K562 (cell line): ENCODE results near the gene EFNA2. TPM values are rescaled to one million over a fixed set of nuclear protein-coding genes. Genes with fewer than 3 reads are reported as not detected.

Experiments used
- ATAC-seq: fragments of 200-7000 bp; cut with Tn5 transposase; 3 replicates; pipeline ENCODE4 v1.9.1; 2020; ENCODE audit warnings: moderate library complexity
- BruUV-seq: library from RNA; stranded (reverse); fragments of 400-500 nt; replicated peaks from 2 replicates; lab custom pipeline; 2021; lab: Mats Ljungman, UMichigan
- CTCF ChIA-PET: fragments of 300-600 bp; formaldehyde crosslinking; extraction: SDS; loops from one replicate; lab custom pipeline; 2021; ENCODE audit warnings: low intra/inter-chr PET ratio; lab: Yijun Ruan, JAX
- POLR2A ChIA-PET: fragments of 300-600, 350-650 bp; sonication (Branson Sonifier 250); formaldehyde crosslinking; extraction: SDS; loops from one replicate; lab custom pipeline; 2021; ENCODE audit warnings: antibody characterized with exemption, inconsistent platforms; lab: Yijun Ruan, JAX
- DNase-seq, 4 experiments: peaks; one replicate each; pipeline versions ENCODE4 v3.0.0 to v3.0.0-alpha.2; 2011 to 2018; ENCODE audit warnings: low spot score in 3 of 4, mixed read lengths in 3 of 4; ENCODE audit errors: extremely low read depth in 1 of 4
- FAIRE-seq: peaks from 2 replicates; lab custom pipeline; 2011; peaks lifted over from hg19 to GRCh38; lab: Jason Lieb, UNC
- H2AFZ ChIP-seq: 2 replicates; pipeline ENCODE4 v1.6.0; 2011; ENCODE audit warnings: low read depth, low read length, control low read depth, inconsistent platforms
- H3K27ac ChIP-seq: fragments of 200-600 bp; 3 replicates; pipeline ENCODE4 v1.8.0; 2011; ENCODE audit warnings: low read depth, mild to moderate bottlenecking, control low read depth, inconsistent platforms, low read length, moderate library complexity, mixed read lengths; ENCODE audit errors: extremely low read depth
- H3K27me3 ChIP-seq, 2 experiments: fragments of 300-600 bp in 1 of 2; 2 replicates in 1 of 2; 3 replicates in 1 of 2; pipeline versions ENCODE4 v1.6.0 to v1.8.0; 2011; ENCODE audit warnings: inconsistent platforms in 2 of 2, low read length in 2 of 2, mild to moderate bottlenecking in 1 of 2, mixed read lengths in 1 of 2, moderate library complexity in 1 of 2; ENCODE audit not compliant: control insufficient read depth in 2 of 2, insufficient read depth in 2 of 2
- H3K36me3 ChIP-seq: fragments of 300-600 bp; 3 replicates; pipeline ENCODE4 v1.8.0; 2011; ENCODE audit warnings: mild to moderate bottlenecking, low read length, inconsistent platforms; ENCODE audit not compliant: control insufficient read depth, insufficient read depth
- H3K4me1 ChIP-seq, 2 experiments: fragments of 200-600 bp in 1 of 2; replicated peaks in 1 of 2; 2 replicates in 1 of 2; 3 replicates in 1 of 2; pipeline versions ENCODE4 v1.5.1 to v1.8.0; 2011; ENCODE audit warnings: inconsistent platforms in 2 of 2, low read length in 2 of 2, mild to moderate bottlenecking in 1 of 2, mixed read lengths in 1 of 2, moderate library complexity in 1 of 2; ENCODE audit not compliant: control insufficient read depth in 2 of 2, insufficient read depth in 2 of 2
- H3K4me2 ChIP-seq: 2 replicates; pipeline ENCODE4 v1.6.1; 2011; ENCODE audit warnings: low read length, control low read depth, inconsistent platforms, mixed read lengths; ENCODE audit not compliant: insufficient read depth
- H3K4me3 ChIP-seq: fragments of 200-600 bp; sonication (generic), shearing (Covaris generic); 2 replicates; pipeline ENCODE4 v1.5.1; 2016; ENCODE audit warnings: control low read depth, inconsistent platforms
- H3K79me2 ChIP-seq: fragments of 200-600 bp; 3 replicates; pipeline ENCODE4 v1.8.0; 2011; ENCODE audit warnings: low read length, inconsistent platforms; ENCODE audit not compliant: control insufficient read depth, insufficient read depth
- H3K9ac ChIP-seq, 2 experiments: 2 replicates each; pipeline versions ENCODE4 v1.6.0 to v1.6.1; 2011; ENCODE audit warnings: low read depth in 2 of 2, low read length in 2 of 2, control low read depth in 1 of 2, inconsistent platforms in 1 of 2, mild to moderate bottlenecking in 1 of 2, mixed read lengths in 1 of 2; ENCODE audit not compliant: insufficient read depth in 1 of 2
- H3K9me1 ChIP-seq: one replicate; pipeline ENCODE4 v1.6.0; 2011; ENCODE audit warnings: inconsistent platforms, mild to moderate bottlenecking, low read length, moderate library complexity; ENCODE audit not compliant: control insufficient read depth, insufficient read depth
- H3K9me3 ChIP-seq: replicated peaks from 2 replicates; pipeline ENCODE4 v1.5.1; 2011; ENCODE audit warnings: low read depth, low read length, inconsistent platforms; ENCODE audit not compliant: control insufficient read depth, insufficient read depth
- H4K20me1 ChIP-seq: replicated peaks from 2 replicates; pipeline ENCODE4 v1.6.1; 2011; ENCODE audit warnings: low read length, inconsistent platforms, mixed read lengths; ENCODE audit not compliant: control insufficient read depth, insufficient read depth
- RREB1 ChIP-seq: fragments of 250-450 bp; sonication (Bioruptor Pico); IDR thresholded peaks from 2 replicates; pipeline ENCODE4 v1.4.0; 2020
- SPI1 ChIP-seq: IDR thresholded peaks from 2 replicates; pipeline ENCODE4 v1.6.1; 2011; ENCODE audit warnings: low read depth, low read length, control low read depth, borderline replicate concordance
- THAP12 ChIP-seq: fragments of 250-450 bp; sonication (Bioruptor Pico); IDR thresholded peaks from 2 replicates; pipeline ENCODE4 v1.9.0; 2021; ENCODE audit warnings: mild to moderate bottlenecking, inconsistent platforms
- WGBS: fragments of 100-300 bp; shearing (Covaris generic); methylation state at CpG from one replicate; pipeline ENCODE4 v1.1.6; 2016; ENCODE audit warnings: low coverage, mixed read lengths; ENCODE audit not compliant: insufficient coverage; ENCODE audit errors: missing lambda C conversion rate; 5-methylcytosine and 5-hydroxymethylcytosine counted together
- in situ Hi-C: fragments of 300-500 bp; cut with MboI; formaldehyde crosslinking; loops from 4 replicates; pipeline ENCODE4 v1.15.0; 2018; ENCODE audit warnings: inconsistent platforms, mixed read lengths
- intact Hi-C: fragments of 100-400 bp; cut with micrococcal nuclease; formaldehyde crosslinking; loops from 2 replicates; pipeline ENCODE4 v1.14.2; 2022
- polyA plus RNA-seq, 8 experiments: library from polyadenylated mRNA; depleted of rRNA in 4 of 8; stranded (reverse) in 5 of 8; unstranded in 3 of 8; fragments of >200 nt; fragmentation: Nextera tagmentation in 2 of 8; fragmentation: Illumina TruSeq in 1 of 8; extraction: Ambion mirVana in 2 of 8; extraction: Trizol in 1 of 8; gene quantifications; 2 replicates each; pipeline versions ENCODE4 v1.2.1 to v1.2.3, GENCODE V29; 2011 to 2014; ENCODE audit warnings: inconsistent platforms in 1 of 8, missing spikeins in 1 of 8
- total RNA-seq, 7 experiments: library from RNA; depleted of rRNA in 6 of 7; stranded (reverse); fragments of >200 nt in 6 of 7; fragmentation: Illumina TruSeq in 2 of 7; extraction: Trizol in 2 of 7; gene quantifications; 2 replicates each; pipeline versions ENCODE4 v1.2.1 to v1.2.3, GENCODE V29; 2011 to 2021; ENCODE audit warnings: low replicate concordance in 1 of 7

Gene EFNA2
- total and polyA plus RNA-seq, 9 of the 15 experiments (the other 6 are each of a cell fraction or from before 2014, with no cell fraction given): 0.11 to 0.44 (median 0.15) TPM; not detected in 6

GRCh38 chr19:1310853-1311180, 25.1 kb downstream of the EFNA2 start:
- WGBS: 52% methylated on average over 8 of the region's 18 CpGs
- no peaks in the 10 kb centered on the region for H3K9me3 ChIP-seq
- no peak overlapping the region for H2AFZ ChIP-seq
- H3K9ac ChIP-seq: no peak overlapping the region
- CTCF ChIA-PET: no interaction called here
- H3K27me3 ChIP-seq: no peaks in the 10 kb centered on the region
- H3K36me3 ChIP-seq: no peaks in the 10 kb centered on the region
- ATAC-seq: no peak
- H3K4me3 ChIP-seq: no peak overlapping the region
- peaks cover 8% of the 10 kb centered on the region; the same call in 1 of the 2 replicates for H4K20me1 ChIP-seq
- TF ChIP-seq RREB1 (no peak), THAP12 (CRISPR knock-in tag) (no peak), SPI1 (no peak)
- no peaks in the 10 kb centered on the region for H3K9me1 ChIP-seq
- no TSS peak for BruUV-seq
- H3K79me2 ChIP-seq: peaks cover 16% of the 10 kb centered on the region; the same call in 2 of the 3 replicates
- POLR2A ChIA-PET: interaction anchor here (0.6 to 0.7 kb wide), 2 partner anchors 16 to 756 kb away, joined by 3 read pairs; no protein-coding TSS in a partner anchor
- no peak overlapping the region for H3K27ac ChIP-seq
- no peak for FAIRE-seq
- H3K4me2 ChIP-seq: no peak overlapping the region
- in situ Hi-C loops (no loop called here), intact Hi-C loops (no loop called here)
- peaks cover 6 to 77% of the 10 kb centered on the region in 2 experiments for H3K4me1 ChIP-seq
- DNase-seq: no peak
